Fibroblast of villous mesenchyme (primary cell): ENCODE measurements around the gene CNNM3. TPM values are rescaled to one million over a fixed set of nuclear protein-coding genes. Genes with fewer than 3 reads are reported as not detected.

Experiments
- DNase-seq: peaks from one replicate; pipeline ENCODE4 v3.0.0-alpha.2; 2010; ENCODE audit warnings: low read depth
- H3K4me3 ChIP-seq: 2 replicates; pipeline ENCODE4 v1.5.1; 2011; ENCODE audit warnings: low read depth, mild to moderate bottlenecking, low read length
- total RNA-seq: library from RNA; depleted of rRNA; stranded (reverse); fragments of >200 nt; gene quantifications from 2 replicates; pipeline ENCODE4 v1.2.3, GENCODE V29; 2012
- TF ChIP-seq, protein P1 (sequence below): IDR thresholded peaks from 2 replicates; pipeline ENCODE4 v1.5.1; 2012; ENCODE audit warnings: low read depth, mild to moderate bottlenecking, low read length; ENCODE audit not compliant: insufficient read depth

Gene CNNM3
- total RNA-seq, 1 donor = 8.6 TPM

DNA sequence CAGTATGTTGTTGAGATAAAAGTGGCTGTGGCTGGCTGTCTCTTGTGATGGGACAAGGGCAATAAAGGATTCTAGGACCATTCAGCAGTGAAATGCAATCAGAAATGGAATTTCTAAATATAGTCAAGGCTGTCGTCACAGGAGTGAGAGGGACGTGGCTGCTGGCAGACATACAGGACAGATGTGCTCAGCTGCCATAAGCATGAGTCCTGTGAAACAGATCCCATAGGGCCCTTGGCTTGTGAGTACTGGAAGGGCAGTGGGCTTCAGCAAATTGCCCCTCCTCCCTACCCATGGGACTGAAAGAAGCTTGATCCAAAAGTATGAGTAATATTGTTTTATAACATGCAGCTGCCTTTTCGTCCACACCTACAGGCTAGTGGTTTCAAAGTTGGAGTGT is 4.2 kb upstream of the CNNM3 start:
- no peak overlapping the region for H3K4me3 ChIP-seq
- TF ChIP-seq, protein P1, sequence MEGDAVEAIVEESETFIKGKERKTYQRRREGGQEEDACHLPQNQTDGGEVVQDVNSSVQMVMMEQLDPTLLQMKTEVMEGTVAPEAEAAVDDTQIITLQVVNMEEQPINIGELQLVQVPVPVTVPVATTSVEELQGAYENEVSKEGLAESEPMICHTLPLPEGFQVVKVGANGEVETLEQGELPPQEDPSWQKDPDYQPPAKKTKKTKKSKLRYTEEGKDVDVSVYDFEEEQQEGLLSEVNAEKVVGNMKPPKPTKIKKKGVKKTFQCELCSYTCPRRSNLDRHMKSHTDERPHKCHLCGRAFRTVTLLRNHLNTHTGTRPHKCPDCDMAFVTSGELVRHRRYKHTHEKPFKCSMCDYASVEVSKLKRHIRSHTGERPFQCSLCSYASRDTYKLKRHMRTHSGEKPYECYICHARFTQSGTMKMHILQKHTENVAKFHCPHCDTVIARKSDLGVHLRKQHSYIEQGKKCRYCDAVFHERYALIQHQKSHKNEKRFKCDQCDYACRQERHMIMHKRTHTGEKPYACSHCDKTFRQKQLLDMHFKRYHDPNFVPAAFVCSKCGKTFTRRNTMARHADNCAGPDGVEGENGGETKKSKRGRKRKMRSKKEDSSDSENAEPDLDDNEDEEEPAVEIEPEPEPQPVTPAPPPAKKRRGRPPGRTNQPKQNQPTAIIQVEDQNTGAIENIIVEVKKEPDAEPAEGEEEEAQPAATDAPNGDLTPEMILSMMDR = no peak
- peak; percentile 34 for DNase-seq

DNA sequence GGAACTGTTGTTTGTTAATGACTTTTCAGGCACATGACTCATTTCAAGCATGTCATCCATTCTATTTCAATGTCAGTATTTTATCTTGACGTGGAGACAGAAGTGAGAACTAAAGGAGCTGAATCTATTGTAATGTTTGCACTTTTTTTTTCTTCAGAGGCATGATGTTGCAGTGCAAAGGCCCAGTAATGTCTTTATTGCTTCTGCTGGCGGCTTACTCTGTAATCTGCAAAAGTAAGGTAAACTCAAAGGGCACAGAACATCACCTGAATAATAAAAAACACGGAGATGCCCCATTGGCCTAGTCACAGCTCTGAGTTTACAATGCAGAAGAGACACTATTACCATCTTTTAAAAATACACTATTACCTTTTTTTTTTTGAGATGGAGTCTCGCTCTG is 2.4 kb upstream of the CNNM3 start:
- no peak overlapping the region for H3K4me3 ChIP-seq
- TF ChIP-seq, protein P1 = no peak
- no peak for DNase-seq

GRCh38 chr2:96815326-96816126 is 542 bp upstream of the CNNM3 start:
- peak; percentile 69 for DNase-seq
- peak overlapping the region; percentile 68 for H3K4me3 ChIP-seq
- TF ChIP-seq, protein P1 = no peak

- TF ChIP-seq, protein P1 = no peak
- peak overlapping the region; percentile 63 for H3K4me3 ChIP-seq
- peak; percentile 26 for DNase-seq
Observed at GRCh38 chr2:96816836-96817702, 1.0 kb downstream of the CNNM3 start.

DNA sequence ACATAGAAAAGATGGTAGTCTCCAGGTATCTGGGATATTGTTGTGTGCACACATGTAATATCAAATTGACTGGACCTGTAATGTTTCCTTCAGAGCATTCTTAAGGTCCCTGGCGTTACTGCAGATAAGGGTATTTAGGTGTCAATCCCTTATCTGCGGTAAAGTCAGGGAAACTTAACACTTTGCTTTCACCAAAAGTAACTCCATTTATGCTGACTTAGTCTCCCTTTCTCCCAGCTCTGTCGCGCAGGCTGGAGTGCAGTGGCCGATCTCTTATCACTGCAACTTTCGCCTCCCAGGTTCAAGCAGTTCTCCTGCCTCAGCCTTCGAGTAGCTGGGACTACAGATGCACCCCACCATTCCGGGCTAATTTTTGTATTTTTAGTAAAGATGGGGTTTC is 1.8 kb downstream of the CNNM3 start:
- H3K4me3 ChIP-seq = peak overlapping the region; percentile 63
- TF ChIP-seq, protein P1 = no peak
- no peak for DNase-seq

DNA sequence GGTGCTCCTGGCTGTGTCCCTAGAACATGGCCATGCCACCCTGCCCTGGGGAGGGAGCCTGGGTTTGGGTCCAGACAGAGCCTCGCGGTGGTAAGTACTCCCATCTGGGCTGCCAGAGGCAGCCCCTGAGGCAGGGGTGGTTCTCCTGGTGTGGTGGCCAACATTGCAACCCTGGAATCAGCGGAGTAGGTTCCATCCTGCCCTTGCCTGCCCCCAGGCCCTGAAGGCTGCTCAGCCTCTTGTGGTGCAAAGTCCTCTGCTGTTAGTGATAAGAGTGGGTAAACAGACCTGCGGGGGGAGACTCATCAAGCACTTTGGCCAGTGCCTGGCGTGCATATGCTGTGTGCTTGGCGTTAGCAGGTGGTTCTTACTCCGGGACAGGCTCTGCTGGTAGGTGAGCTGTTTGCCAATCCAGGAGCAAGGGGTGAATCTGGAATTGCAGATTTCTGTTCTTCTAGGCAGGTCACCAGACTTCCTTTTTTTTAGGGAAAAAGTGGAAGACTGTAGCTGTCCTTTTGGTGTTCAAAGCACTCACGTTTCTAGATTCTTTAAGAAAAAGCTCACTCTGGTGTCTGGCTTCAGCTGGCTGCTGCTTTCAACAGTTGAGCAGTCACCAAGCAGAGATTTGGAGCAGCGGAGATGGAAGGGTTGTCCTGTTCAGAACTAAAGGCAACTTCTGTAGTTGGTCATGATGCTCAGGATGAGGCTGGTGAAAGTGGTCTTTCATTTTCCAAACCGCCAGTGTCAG is 3.2 kb downstream of the CNNM3 start:
- no peak overlapping the region for H3K4me3 ChIP-seq
- no peak for DNase-seq
- TF ChIP-seq, protein P1 = no peak
